Liver (tissue), 9 donors: ENCODE results near the gene ERC2. TPM values are rescaled to one million over a fixed set of nuclear protein-coding genes. Genes with fewer than 3 reads are reported as not detected.

Experiments
- DNase-seq: peaks from one replicate; pipeline ENCODE4 v3.0.0-alpha.2; 2017; ENCODE audit warnings: low spot score
- H3K27ac ChIP-seq, 2 donors: one replicate each; pipeline ENCODE4 v1.7.0; 2013; ENCODE audit warnings: inconsistent platforms in 2 of 2, low read length in 2 of 2, control low read depth in 1 of 2, low read depth in 1 of 2, mild to moderate bottlenecking in 1 of 2
- H3K27me3 ChIP-seq, 4 donors: one replicate each; pipeline versions ENCODE4 v1.6.1 to v1.7.0; 2013; ENCODE audit warnings: low read length in 3 of 4, inconsistent platforms in 1 of 4, mild to moderate bottlenecking in 1 of 4, moderate library complexity in 1 of 4; ENCODE audit not compliant: control insufficient read depth in 4 of 4, insufficient read depth in 4 of 4
- H3K36me3 ChIP-seq, 4 donors: one replicate each; pipeline versions ENCODE4 v1.6.1 to v1.7.0; 2013; ENCODE audit warnings: low read length in 3 of 4, mild to moderate bottlenecking in 3 of 4, low read depth in 1 of 4, moderate library complexity in 1 of 4; ENCODE audit not compliant: control insufficient read depth in 4 of 4, insufficient read depth in 3 of 4
- H3K4me1 ChIP-seq, 4 donors: one replicate each; pipeline versions ENCODE4 v1.6.1 to v1.7.0; 2013; ENCODE audit warnings: low read length in 3 of 4, mild to moderate bottlenecking in 3 of 4, moderate library complexity in 1 of 4; ENCODE audit not compliant: control insufficient read depth in 4 of 4, insufficient read depth in 4 of 4
- H3K4me3 ChIP-seq, 3 donors: one replicate each; pipeline versions ENCODE4 v1.6.1 to v1.7.0; 2013; ENCODE audit warnings: low read length in 3 of 3, control low read depth in 1 of 3, low read depth in 1 of 3, mild to moderate bottlenecking in 1 of 3
- H3K9ac ChIP-seq, 2 donors: one replicate each; pipeline ENCODE4 v1.7.0; 2013; ENCODE audit warnings: low read length in 2 of 2, mild to moderate bottlenecking in 2 of 2, moderate library complexity in 2 of 2, control low read depth in 1 of 2, low read depth in 1 of 2
- H3K9me3 ChIP-seq, 4 donors: one replicate each; pipeline versions ENCODE4 v1.6.1 to v1.7.0; 2013; ENCODE audit warnings: low read length in 3 of 4; ENCODE audit not compliant: control insufficient read depth in 4 of 4
- ATF3 ChIP-seq: IDR thresholded peaks from 2 replicates; pipeline ENCODE4 v1.6.1; 2016; ENCODE audit warnings: antibody characterized with exemption
- CTCF ChIP-seq: fragments of 150-350 bp; IDR thresholded peaks from 2 replicates; pipeline ENCODE4 v1.5.1; 2017; ENCODE audit warnings: improper control_type of control experiment, low read depth, low read length; ENCODE audit not compliant: missing input control
- EGR1 ChIP-seq, 2 donors: IDR thresholded peaks; 2 replicates each; pipeline ENCODE4 v1.6.1; 2016 to 2018; ENCODE audit warnings: antibody characterized with exemption in 2 of 2, low read depth in 2 of 2
- FOXA1 ChIP-seq: IDR thresholded peaks from 2 replicates; pipeline ENCODE4 v1.6.1; 2016; ENCODE audit warnings: antibody characterized with exemption
- FOXA2 ChIP-seq: IDR thresholded peaks from 2 replicates; pipeline ENCODE4 v1.6.1; 2016; ENCODE audit warnings: antibody characterized with exemption
- GABPA ChIP-seq, 2 donors: IDR thresholded peaks in 1 of 2; conservative IDR thresholded peaks in 1 of 2; 2 replicates each; pipeline ENCODE4 v1.6.1; 2016; ENCODE audit warnings: antibody characterized with exemption in 2 of 2, mild to moderate bottlenecking in 1 of 2, moderate library complexity in 1 of 2
- HNF4A ChIP-seq, 2 donors: conservative IDR thresholded peaks; 2 replicates each; pipeline ENCODE4 v1.6.1; 2016; ENCODE audit warnings: antibody characterized with exemption in 2 of 2, mild to moderate bottlenecking in 2 of 2
- HNF4G ChIP-seq: IDR thresholded peaks from 2 replicates; pipeline ENCODE4 v1.6.1; 2016; ENCODE audit warnings: antibody characterized with exemption
- JUND ChIP-seq, 2 donors: IDR thresholded peaks; 2 replicates each; pipeline ENCODE4 v1.6.1; 2016; ENCODE audit warnings: antibody characterized with exemption in 2 of 2
- MAX ChIP-seq: IDR thresholded peaks from 2 replicates; pipeline ENCODE4 v1.6.1; 2016; ENCODE audit warnings: antibody characterized with exemption
- NR2F2 ChIP-seq: IDR thresholded peaks from 2 replicates; pipeline ENCODE4 v1.6.1; 2016; ENCODE audit warnings: antibody characterized with exemption
- RAD21 ChIP-seq, 2 donors: IDR thresholded peaks; 2 replicates each; pipeline ENCODE4 v1.6.1; 2016; ENCODE audit warnings: antibody characterized with exemption in 2 of 2, mild to moderate bottlenecking in 2 of 2
- REST ChIP-seq: IDR thresholded peaks from 2 replicates; pipeline ENCODE4 v1.6.1; 2016; ENCODE audit warnings: antibody characterized with exemption, mild to moderate bottlenecking
- RXRA ChIP-seq, 2 donors: IDR thresholded peaks; 2 replicates each; pipeline ENCODE4 v1.6.1; 2017 to 2018; ENCODE audit warnings: antibody characterized with exemption in 2 of 2, mild to moderate bottlenecking in 1 of 2
- SP1 ChIP-seq: IDR thresholded peaks from 2 replicates; pipeline ENCODE4 v1.6.1; 2018; ENCODE audit warnings: antibody characterized with exemption, mild to moderate bottlenecking
- TAF1 ChIP-seq: conservative IDR thresholded peaks from 2 replicates; pipeline ENCODE4 v1.6.1; 2016; ENCODE audit warnings: antibody characterized with exemption, mild to moderate bottlenecking
- YY1 ChIP-seq: IDR thresholded peaks from 2 replicates; pipeline ENCODE4 v1.6.1; 2016; ENCODE audit warnings: antibody characterized with exemption, mild to moderate bottlenecking
- ZBTB33 ChIP-seq: IDR thresholded peaks from 2 replicates; pipeline ENCODE4 v1.6.1; 2016; ENCODE audit warnings: antibody characterized with exemption
- WGBS: extraction: QIAGEN DNeasy Blood & Tissue Kit; methylation state at CpG from one replicate; pipeline ENCODE4 v1.1.7; 2013; 5-methylcytosine and 5-hydroxymethylcytosine counted together
- polyA plus RNA-seq, 2 donors: library from polyadenylated mRNA; stranded (reverse) in 1 of 2; unstranded in 1 of 2; fragments of 200-250 nt in 1 of 2; fragments of >200 nt in 1 of 2; fragmentation: Nextera tagmentation in 1 of 2; extraction: Ambion mirVana in 1 of 2; gene quantifications; one replicate each; pipeline versions ENCODE4 v1.2.1 to v1.2.3, GENCODE V29; 2013 to 2015
- total RNA-seq, 2 donors: library from RNA; depleted of rRNA; stranded (reverse); fragments of >200 nt; gene quantifications; one replicate each; pipeline ENCODE4 v1.2.3, GENCODE V29; 2014
- donor health status: healthy.
- donor health status: healthy.
- donor health status: healthy.
- donor health status: healthy.
- donor health status: healthy.

The ERC2 gene
- total and polyA plus RNA-seq, 4 donors: 0.14 to 0.25 TPM; not detected in 2

GRCh38 chr3:56488812-56489600 is 20.7 kb upstream of the ERC2 start:
- no peak for TF ChIP-seq MAX
- no peak for TF ChIP-seq NR2F2
- no peak for TF ChIP-seq RAD21 (IDR thresholded peaks at IDR 0.05)
- no peak for TF ChIP-seq HNF4A (conservative IDR thresholded peaks at IDR 0.05)
- TF ChIP-seq TAF1: no peak
- no peak for TF ChIP-seq JUND (IDR thresholded peaks at IDR 0.05)
- no peak for TF ChIP-seq EGR1 (IDR thresholded peaks at IDR 0.05; ENCODE audit: low read depth in 2 of 2)
- no peak for TF ChIP-seq ZBTB33
- TF ChIP-seq FOXA2: no peak
- TF ChIP-seq FOXA1: no peak
- no peak for TF ChIP-seq CTCF
- TF ChIP-seq SP1: no peak
- no peak for TF ChIP-seq GABPA (IDR thresholded peaks at IDR 0.05 in 1 of 2, conservative IDR thresholded peaks at IDR 0.05 in 1 of 2)
- no peak for TF ChIP-seq RXRA (IDR thresholded peaks at IDR 0.05)
- TF ChIP-seq ATF3: no peak
- TF ChIP-seq REST: no peak
- TF ChIP-seq HNF4G: no peak
- TF ChIP-seq YY1: no peak
- H3K9ac ChIP-seq: no peak overlapping the region
- H3K27me3 ChIP-seq: peaks cover 0 to 10% (median 0%) of the 10 kb centered on the region in 4 donors
- 69% methylated on average over 8 of the region's 8 CpGs for WGBS
- no peaks in the 10 kb centered on the region for H3K9me3 ChIP-seq
- no peak for DNase-seq
- H3K36me3 ChIP-seq: no peaks in the 10 kb centered on the region
- H3K4me3 ChIP-seq: no peak overlapping the region
- H3K27ac ChIP-seq: no peak overlapping the region
- no peaks in the 10 kb centered on the region for H3K4me1 ChIP-seq
